HG02870 (cell line): ENCODE data around the gene KRT7.
"Not testable (repeated sequence)": the region's sequence is repeated elsewhere in the genome, so short reads cannot be mapped to it uniquely, and the experiment has no call there.

ENCODE experiments used
- ATAC-seq: cut with Tn5 transposase; IDR thresholded peaks from one replicate; pipeline ENCODE4 v1.9.1; 2021; ENCODE audit warnings: mild to moderate bottlenecking, moderate library complexity; ENCODE audit not compliant: unreplicated experiment

The KRT7 gene

GRCh38 chr12:52277486-52278245 is 44.6 kb downstream of the KRT7 start:
- ATAC-seq: no peak

- ATAC-seq: peak; percentile 63
Measured at GRCh38 chr12:52278575-52279421, 45.8 kb downstream of the KRT7 start.

GRCh38 chr12:52279422-52280318 is 46.6 kb downstream of the KRT7 start:
- no peak for ATAC-seq

- ATAC-seq: no peak
Measured at GRCh38 chr12:52280319-52280795, 47.3 kb downstream of the KRT7 start.

GRCh38 chr12:52280796-52281560 is 47.9 kb downstream of the KRT7 start:
- no peak for ATAC-seq

GRCh38 chr12:52284562-52285171 is 51.6 kb downstream of the KRT7 start:
- no peak for ATAC-seq

- no peak for ATAC-seq
Measured at GRCh38 chr12:52285172-52285745, 52.2 kb downstream of the KRT7 start.

GRCh38 chr12:52285851-52286530 is 52.9 kb downstream of the KRT7 start:
- ATAC-seq: no peak

GRCh38 chr12:52286857-52287785 is 54.1 kb downstream of the KRT7 start:
- not testable (repeated sequence) for ATAC-seq

- peak; percentile 74 for ATAC-seq
Measured at GRCh38 chr12:52287816-52288805, 55.1 kb downstream of the KRT7 start.

- ATAC-seq: not testable (repeated sequence)
Measured at GRCh38 chr12:52290483-52291134, 57.6 kb downstream of the KRT7 start.

GRCh38 chr12:52291267-52291935 is 58.4 kb downstream of the KRT7 start, which contains the start of gene KRT81:
KRT81 (minus strand) TSS chr12:52291534; CDS start chr12:52291465, 69 bp downstream.
- no peak for ATAC-seq

GRCh38 chr12:52293926-52294325 is 60.9 kb downstream of the KRT7 start:
- ATAC-seq: no peak

GRCh38 chr12:52294803-52295202 is 61.8 kb downstream of the KRT7 start:
- ATAC-seq: no peak

GRCh38 chr12:52295663-52296062 is 62.6 kb downstream of the KRT7 start:
- no peak for ATAC-seq
